SIG-M5 (cell line): Measurements from ENCODE around the gene LCLAT1.

Experiments used
- DNase-seq: peaks from one replicate; lab custom pipeline; 2025; lab: John Stamatoyannopoulos, UW

Gene LCLAT1

GRCh38 chr2:30675758-30676157 lies 228.7 kb downstream of the LCLAT1 start:
- DNase-seq: no peak

GRCh38 chr2:30677231-30677630 lies 230.2 kb downstream of the LCLAT1 start:
- DNase-seq: no peak

GRCh38 chr2:30677861-30678385 lies 230.9 kb downstream of the LCLAT1 start:
- no peak for DNase-seq

- DNase-seq: no peak
Measured at GRCh38 chr2:30678410-30679137, 231.5 kb downstream of the LCLAT1 start.

- no peak for DNase-seq
Measured at GRCh38 chr2:30679426-30680088, 232.5 kb downstream of the LCLAT1 start.

- no peak for DNase-seq
Measured at GRCh38 chr2:30680121-30680520, 233.1 kb downstream of the LCLAT1 start.

GRCh38 chr2:30681022-30681421 lies 234.0 kb downstream of the LCLAT1 start:
- DNase-seq: no peak

GRCh38 chr2:30683236-30683956 lies 236.3 kb downstream of the LCLAT1 start:
- DNase-seq: no peak

GRCh38 chr2:30684026-30684425 lies 237.0 kb downstream of the LCLAT1 start:
- no peak for DNase-seq

- DNase-seq: no peak
Measured at GRCh38 chr2:30684516-30684915, 237.5 kb downstream of the LCLAT1 start.

- DNase-seq: no peak
Measured at GRCh38 chr2:30684996-30685395, 237.9 kb downstream of the LCLAT1 start.

- DNase-seq: no peak
Measured at GRCh38 chr2:30686000-30686399, 239.0 kb downstream of the LCLAT1 start.

- DNase-seq: no peak
Measured at GRCh38 chr2:30686669-30687068, 239.6 kb downstream of the LCLAT1 start.

- DNase-seq: no peak
Measured at GRCh38 chr2:30688956-30689401, 241.9 kb downstream of the LCLAT1 start.

- DNase-seq: no peak
Measured at GRCh38 chr2:30689496-30690125, 242.6 kb downstream of the LCLAT1 start.

GRCh38 chr2:30690126-30690561 lies 243.1 kb downstream of the LCLAT1 start:
- no peak for DNase-seq

- DNase-seq: no peak
Measured at GRCh38 chr2:30691091-30691947, 244.3 kb downstream of the LCLAT1 start.

- DNase-seq: no peak
Measured at GRCh38 chr2:30691948-30692828, 245.1 kb downstream of the LCLAT1 start.

GRCh38 chr2:30692829-30693275 lies 245.8 kb downstream of the LCLAT1 start:
- DNase-seq: no peak
